B cell (primary cell): ENCODE measurements around the gene SYNGAP1.

ENCODE experiments used
- CTCF ChIP-seq: fragments of 200-600 bp; IDR thresholded peaks from one replicate; pipeline ENCODE4 v1.8.0; 2022; ENCODE audit warnings: antibody characterized with exemption, mild to moderate bottlenecking
- EZH2 ChIP-seq: IDR thresholded peaks from 2 replicates; pipeline ENCODE4 v1.6.1; 2012; ENCODE audit warnings: borderline replicate concordance, low read depth, mild to moderate bottlenecking, moderate library complexity, low read length; ENCODE audit not compliant: insufficient read depth, poor library complexity, severe bottlenecking

GRCh38 chr6:33375143-33375671 is 44.7 kb upstream of the SYNGAP1 start:
- TF ChIP-seq CTCF (no peak), EZH2 (no peak)
